SK-N-SH (cell line): Measurements from ENCODE around the gene KIF6. TPM values are rescaled to one million over a fixed set of nuclear protein-coding genes. Genes with fewer than 3 reads are reported as not detected.

ENCODE experiments used
- CTCF ChIA-PET: fragments of 300-600, 350-600 bp; formaldehyde crosslinking; extraction: SDS; loops from one replicate; lab custom pipeline; 2021; lab: Yijun Ruan, JAX
- POLR2A ChIA-PET: fragments of 350-600 bp; sonication (Branson Sonifier 250); formaldehyde crosslinking; extraction: SDS; loops from one replicate; lab custom pipeline; 2020; ENCODE audit warnings: antibody characterized with exemption, inconsistent platforms; lab: Yijun Ruan, JAX
- DNase-seq: peaks from one replicate; pipeline ENCODE4 v3.0.0; 2012
- H2AFZ ChIP-seq: fragments of 200-600 bp; sonication (generic); 2 replicates; pipeline ENCODE4 v1.8.1; 2016; ENCODE audit warnings: antibody characterized with exemption, mild to moderate bottlenecking, low read depth
- H3F3A ChIP-seq: fragments of 200-600 bp; sonication (generic); replicated peaks from 2 replicates; pipeline ENCODE3; 2016; ENCODE audit warnings: antibody characterized with exemption, mild to moderate bottlenecking; ENCODE audit not compliant: insufficient read depth
- H3K27ac ChIP-seq, 2 experiments: fragments of 200-500 bp in 1 of 2; fragments of 200-600 bp in 1 of 2; sonication (Bioruptor generic) in 1 of 2; sonication (generic), shearing (Covaris generic) in 1 of 2; 2 replicates each; pipeline versions ENCODE4 v1.5.1 to v1.6.1; 2014 to 2016; ENCODE audit warnings: low read depth in 2 of 2, inconsistent platforms in 1 of 2, low read length in 1 of 2, mild to moderate bottlenecking in 1 of 2, mixed read lengths in 1 of 2
- H3K27me3 ChIP-seq: fragments of 200-600 bp; sonication (generic), shearing (Covaris generic); 2 replicates; pipeline ENCODE4 v1.6.1; 2016; ENCODE audit warnings: mixed run types; ENCODE audit not compliant: insufficient read depth
- H3K36me3 ChIP-seq, 2 experiments: fragments of 200-500 bp in 1 of 2; fragments of 200-600 bp in 1 of 2; sonication (Bioruptor generic) in 1 of 2; sonication (generic) in 1 of 2; replicated peaks in 1 of 2; 2 replicates each; pipeline versions ENCODE3 to v1.5.1; 2014 to 2016; ENCODE audit warnings: low read length in 1 of 2, mild to moderate bottlenecking in 1 of 2; ENCODE audit not compliant: insufficient read depth in 2 of 2, control insufficient read depth in 1 of 2
- H3K4me1 ChIP-seq, 2 experiments: fragments of 200-500 bp in 1 of 2; fragments of 200-600 bp in 1 of 2; sonication (Bioruptor generic) in 1 of 2; sonication (generic), shearing (Covaris generic) in 1 of 2; 2 replicates each; pipeline versions ENCODE4 v1.5.1 to v1.6.1; 2014 to 2016; ENCODE audit warnings: low read depth in 1 of 2, low read length in 1 of 2, mixed run types in 1 of 2; ENCODE audit not compliant: insufficient read depth in 2 of 2, control insufficient read depth in 1 of 2
- H3K4me2 ChIP-seq: fragments of 200-600 bp; sonication (generic), shearing (Covaris generic); 2 replicates; pipeline ENCODE4 v1.6.1; 2017; ENCODE audit warnings: mixed run types
- H3K4me3 ChIP-seq, 2 experiments: fragments of 200-500 bp in 1 of 2; fragments of 200-600 bp in 1 of 2; sonication (Bioruptor generic) in 1 of 2; sonication (generic), shearing (Covaris generic) in 1 of 2; 2 replicates each; pipeline versions ENCODE4 v1.5.1 to v1.8.1; 2014 to 2016; ENCODE audit warnings: low read depth in 2 of 2, inconsistent platforms in 1 of 2, low read length in 1 of 2, mild to moderate bottlenecking in 1 of 2, mixed read lengths in 1 of 2, moderate library complexity in 1 of 2
- H3K79me2 ChIP-seq: fragments of 200-600 bp; sonication (generic); 2 replicates; pipeline ENCODE4 v1.8.1; 2017; ENCODE audit warnings: mild to moderate bottlenecking; ENCODE audit not compliant: insufficient read depth
- H3K9ac ChIP-seq: fragments of 200-600 bp; sonication (generic); 2 replicates; pipeline ENCODE4 v1.6.1; 2017; ENCODE audit warnings: mixed run types
- H3K9me2 ChIP-seq: fragments of 200-600 bp; sonication (generic); 2 replicates; pipeline ENCODE4 v1.6.1; 2017; ENCODE audit warnings: mixed run types
- H3K9me3 ChIP-seq: fragments of 200-600 bp; sonication (generic); 2 replicates; pipeline ENCODE4 v1.6.1; 2017; ENCODE audit warnings: mixed run types, mild to moderate bottlenecking, moderate library complexity
- H4K20me1 ChIP-seq: fragments of 200-600 bp; sonication (generic); 2 replicates; pipeline ENCODE4 v1.6.1; 2017; ENCODE audit warnings: mild to moderate bottlenecking, mixed run types; ENCODE audit not compliant: insufficient read depth
- CHD2 ChIP-seq: fragments of 150-350 bp; IDR thresholded peaks from 2 replicates; pipeline ENCODE4 v1.6.1; 2018; ENCODE audit warnings: low read length; ENCODE audit not compliant: partially characterized antibody
- CTCF ChIP-seq: fragments of 200-600 bp; sonication (generic); IDR thresholded peaks from 2 replicates; pipeline ENCODE4 v1.6.1; 2017; ENCODE audit warnings: antibody characterized with exemption, mild to moderate bottlenecking, moderate library complexity
- EP300 ChIP-seq, 2 experiments: IDR thresholded peaks; 2 replicates each; pipeline versions ENCODE4 v1.4.0 to v1.6.1; 2012; ENCODE audit warnings: borderline replicate concordance in 1 of 2, low read depth in 1 of 2, low read length in 1 of 2
- EZH2phosphoT487 ChIP-seq: fragments of 200-600 bp; sonication (generic); IDR thresholded peaks from 2 replicates; pipeline ENCODE4 v1.6.1; 2017; ENCODE audit warnings: low read depth, mixed run types, mild to moderate bottlenecking, antibody characterized with exemption, moderate library complexity, borderline replicate concordance
- FOSL2 ChIP-seq: IDR thresholded peaks from 2 replicates; pipeline ENCODE4 v1.4.0; 2012; ENCODE audit warnings: low read depth, mild to moderate bottlenecking, moderate library complexity, borderline replicate concordance
- FOXJ3 ChIP-seq: sonication (generic); formaldehyde crosslinking; IDR thresholded peaks from 2 replicates; pipeline ENCODE4 v1.5.1; 2020; ENCODE audit warnings: mild to moderate bottlenecking, missing genetic modification reagents
- GABPA ChIP-seq: IDR thresholded peaks from 2 replicates; pipeline ENCODE4 v1.4.0; 2012; ENCODE audit warnings: low read depth, mild to moderate bottlenecking
- GATA2 ChIP-seq: sonication (generic); formaldehyde crosslinking; IDR thresholded peaks from 2 replicates; pipeline ENCODE4 v1.5.0; 2020; ENCODE audit warnings: mild to moderate bottlenecking, missing genetic modification reagents
- JUND ChIP-seq: IDR thresholded peaks from 2 replicates; pipeline ENCODE4 v1.4.0; 2012
- MAX ChIP-seq: IDR thresholded peaks from 2 replicates; pipeline ENCODE4 v1.4.0; 2012; ENCODE audit warnings: low read depth
- NRF1 ChIP-seq: IDR thresholded peaks from 2 replicates; pipeline ENCODE4 v1.6.1; 2012; ENCODE audit warnings: low read depth, mild to moderate bottlenecking, low read length
- POLR2AphosphoS5 ChIP-seq: IDR thresholded peaks from 2 replicates; pipeline ENCODE4 v1.6.1; 2012; ENCODE audit warnings: low read depth, low read length
- RAD21 ChIP-seq: IDR thresholded peaks from 2 replicates; pipeline ENCODE4 v1.6.1; 2012; ENCODE audit warnings: mild to moderate bottlenecking, low read length
- RCOR1 ChIP-seq: fragments of 150-350 bp; IDR thresholded peaks from 2 replicates; pipeline ENCODE4 v1.6.1; 2017; ENCODE audit warnings: antibody characterized with exemption, low read length
- RFX5 ChIP-seq: IDR thresholded peaks from 2 replicates; pipeline ENCODE4 v1.6.1; 2012; ENCODE audit warnings: mild to moderate bottlenecking, improper control_type of control experiment, low read length
- SIN3A ChIP-seq: IDR thresholded peaks from 2 replicates; pipeline ENCODE4 v1.6.1; 2012; ENCODE audit warnings: low read depth, mild to moderate bottlenecking, low read length, moderate library complexity, borderline replicate concordance
- TEAD4 ChIP-seq: IDR thresholded peaks from 2 replicates; pipeline ENCODE4 v1.4.0; 2012; ENCODE audit warnings: mild to moderate bottlenecking, borderline replicate concordance; ENCODE audit not compliant: insufficient read depth
- USF1 ChIP-seq: IDR thresholded peaks from 2 replicates; pipeline ENCODE4 v1.4.0; 2012; ENCODE audit warnings: low read depth, borderline replicate concordance
- USF2 ChIP-seq: fragments of 150-350 bp; IDR thresholded peaks from 2 replicates; pipeline ENCODE4 v1.6.1; 2017; ENCODE audit warnings: antibody characterized with exemption, low read length, low read depth, borderline replicate concordance
- YY1 ChIP-seq: IDR thresholded peaks from 2 replicates; pipeline ENCODE4 v1.4.0; 2012; ENCODE audit warnings: low read depth, mild to moderate bottlenecking
- WGBS: methylation state at CpG from one replicate; pipeline ENCODE4 v1.1.6; 2017; ENCODE audit warnings: low lambda C conversion rate; 5-methylcytosine and 5-hydroxymethylcytosine counted together
- polyA plus RNA-seq, 3 experiments: library from polyadenylated mRNA; depleted of rRNA; stranded (reverse); fragments of >200 nt; gene quantifications; 2 replicates each; pipeline ENCODE4 v1.2.3, GENCODE V29; 2012

The KIF6 gene
- polyA plus RNA-seq, 1 of the 3 experiments (the other 2 are of a cell fraction): 0.13 TPM

- H3K9me2 ChIP-seq: no peaks in the 10 kb centered on the region
- H3K4me3 ChIP-seq: no peak overlapping the region
- no peaks in the 10 kb centered on the region for H3K9me3 ChIP-seq
- no peak overlapping the region for H3K27ac ChIP-seq
- H3K9ac ChIP-seq: no peak overlapping the region
- no peaks in the 10 kb centered on the region for H3F3A ChIP-seq
- H3K4me1 ChIP-seq: no peaks in the 10 kb centered on the region; a peak in 1 of 4 replicates
- ChIA-PET CTCF (no interaction called here), POLR2A (no interaction called here)
- H3K27me3 ChIP-seq: no peaks in the 10 kb centered on the region
- no peak for TF ChIP-seq USF2
- no peak for TF ChIP-seq NRF1
- no peak for TF ChIP-seq FOSL2
- no peak for TF ChIP-seq USF1
- no peak for TF ChIP-seq RCOR1
- TF ChIP-seq SIN3A: no peak
- TF ChIP-seq CTCF: no peak
- no peak for TF ChIP-seq POLR2AphosphoS5
- no peak for TF ChIP-seq RFX5
- no peak for TF ChIP-seq GATA2 (CRISPR knock-in tag)
- TF ChIP-seq FOXJ3 (CRISPR knock-in tag): no peak
- no peak for TF ChIP-seq EZH2phosphoT487
- TF ChIP-seq JUND: no peak
- TF ChIP-seq YY1: no peak
- TF ChIP-seq RAD21: no peak
- no peak for TF ChIP-seq EP300 (IDR thresholded peaks at IDR 0.05; ENCODE audit: borderline replicate concordance in 1 of 2, low read depth in 1 of 2, low read length in 1 of 2)
- TF ChIP-seq CHD2: no peak
- TF ChIP-seq TEAD4: no peak
- TF ChIP-seq MAX: no peak
- no peak for TF ChIP-seq GABPA
- no peak overlapping the region for H3K4me2 ChIP-seq
- H2AFZ ChIP-seq: no peak overlapping the region
- no peaks in the 10 kb centered on the region for H3K79me2 ChIP-seq
- H3K36me3 ChIP-seq: no peaks in the 10 kb centered on the region
- 27% methylated on average over 1 of the region's 1 CpG for WGBS
- DNase-seq: no peak
- H4K20me1 ChIP-seq: no peaks in the 10 kb centered on the region
These were observed 236.8 kb downstream of the KIF6 start for GRCh38 chr6:39488255-39488879.
